Esophagus muscularis mucosa (tissue), 4 donors: ENCODE data around the gene PRKACA. TPM values are rescaled to one million over a fixed set of nuclear protein-coding genes. Genes with fewer than 3 reads are reported as not detected.
A peak's percentile ranks its signal among the peaks of the same experiment; 100 is the strongest.

Source experiments
- DNase-seq: peaks from one replicate; pipeline ENCODE4 v3.0.0-alpha.2; 2017; ENCODE audit errors: extremely low spot score
- H3K27ac ChIP-seq, 4 donors: fragments of 200-600 bp; sonication (generic); replicated peaks in 1 of 4; 1 replicate in 3 of 4; 2 replicates in 1 of 4; pipeline ENCODE4 v1.5.1; 2016 to 2019; ENCODE audit warnings: mild to moderate bottlenecking in 1 of 4
- H3K27me3 ChIP-seq, 4 donors: fragments of 200-600 bp; sonication (generic); one replicate each; pipeline versions ENCODE4 v1.5.1 to v1.6.0; 2016 to 2019
- H3K36me3 ChIP-seq, 4 donors: fragments of 200-600 bp; sonication (generic); one replicate each; pipeline ENCODE4 v1.5.1; 2016 to 2019
- H3K4me1 ChIP-seq, 4 donors: fragments of 200-600 bp; sonication (generic); one replicate each; pipeline ENCODE4 v1.5.1; 2016 to 2019
- H3K4me3 ChIP-seq, 4 donors: fragments of 200-600 bp; sonication (generic); 1 replicate in 2 of 4; 2 replicates in 2 of 4; pipeline ENCODE4 v1.5.1; 2016 to 2019; ENCODE audit warnings: mild to moderate bottlenecking in 4 of 4, moderate library complexity in 1 of 4
- H3K9me3 ChIP-seq, 4 donors: fragments of 200-600 bp; sonication (generic); 1 replicate in 3 of 4; 2 replicates in 1 of 4; pipeline ENCODE4 v1.5.1; 2016 to 2019
- CTCF ChIP-seq, 3 experiments: fragments of 200-600 bp in 2 of 3; fragments of 450-650 bp in 1 of 3; sonication (generic) in 2 of 3; IDR thresholded peaks; one replicate each; pipeline ENCODE4 v1.5.1; 2017 to 2019; ENCODE audit warnings: antibody characterized with exemption in 3 of 3, mild to moderate bottlenecking in 2 of 3, moderate library complexity in 1 of 3
- EP300 ChIP-seq: sonication (generic); formaldehyde crosslinking; IDR thresholded peaks from one replicate; pipeline ENCODE4 v1.6.1; 2017; ENCODE audit warnings: antibody characterized with exemption
- POLR2A ChIP-seq: fragments of 450-650 bp; IDR thresholded peaks from one replicate; pipeline ENCODE4 v1.6.1; 2017; ENCODE audit warnings: antibody characterized with exemption, moderate library complexity, mild to moderate bottlenecking, low read depth
- POLR2AphosphoS5 ChIP-seq, 2 donors: sonication (generic); formaldehyde crosslinking; IDR thresholded peaks; one replicate each; pipeline ENCODE4 v1.6.1; 2017; ENCODE audit warnings: antibody characterized with exemption in 2 of 2
- WGBS: methylation state at CpG from one replicate; pipeline ENCODE4 v1.1.5; 2018; 5-methylcytosine and 5-hydroxymethylcytosine counted together
- intact Hi-C: fragments of 100-400 bp; cut with DNase I; formaldehyde crosslinking; loops from one replicate; pipeline ENCODE4 v1.15.1; 2023
- total RNA-seq, 4 donors: library from RNA; depleted of rRNA; stranded (reverse); fragments of >200 nt; gene quantifications; one replicate each; pipeline versions ENCODE4 v1.1.0 to v1.2.1, GENCODE V29; 2016

The PRKACA gene
- total RNA-seq, 4 donors from 2014 or later, result 76.0 to 125 (median 93.3) TPM

GRCh38 chr19:14061081-14061749 lies 56.3 kb downstream of the PRKACA start:
- 68% methylated on average over 7 of the region's 9 CpGs for WGBS
- no peak for DNase-seq
- no peak for TF ChIP-seq POLR2AphosphoS5 (IDR thresholded peaks at IDR 0.05)
- TF ChIP-seq POLR2A, result no peak
- no peak for TF ChIP-seq EP300
- no peak for TF ChIP-seq CTCF (IDR thresholded peaks at IDR 0.05)
- peaks cover 5 to 28% (median 26%) of the 10 kb centered on the region in 4 donors for H3K4me1 ChIP-seq
- H3K9me3 ChIP-seq, result no peaks in the 10 kb centered on the region
- H3K27me3 ChIP-seq, result peaks cover 0 to 67% (median 23%) of the 10 kb centered on the region in 4 donors
- no peaks in the 10 kb centered on the region for H3K36me3 ChIP-seq
- no peak overlapping the region for H3K4me3 ChIP-seq
- no peak overlapping the region for H3K27ac ChIP-seq
- intact Hi-C loops, result no loop called here

- H3K36me3 ChIP-seq, result no peaks in the 10 kb centered on the region
- peaks cover 0 to 67% (median 23%) of the 10 kb centered on the region in 4 donors for H3K27me3 ChIP-seq
- no peak for DNase-seq
- intact Hi-C loops, result loop anchor here (5.0 kb wide), 1 partner anchor 177 kb away; no protein-coding TSS in a partner anchor
- no peak overlapping the region for H3K4me3 ChIP-seq
- 58% methylated on average over 8 of the region's 8 CpGs for WGBS
- TF ChIP-seq POLR2A (no peak), EP300 (no peak), CTCF (IDR thresholded peaks at IDR 0.05) (no peak), POLR2AphosphoS5 (IDR thresholded peaks at IDR 0.05) (no peak)
- H3K27ac ChIP-seq, result no peak overlapping the region
- H3K4me1 ChIP-seq, result peaks cover 5 to 28% (median 26%) of the 10 kb centered on the region in 4 donors
- H3K9me3 ChIP-seq, result no peaks in the 10 kb centered on the region
Observed at GRCh38 chr19:14059652-14060155, 57.9 kb downstream of the PRKACA start.

GRCh38 chr19:14059093-14059480 lies 58.5 kb downstream of the PRKACA start:
- no peak overlapping the region for H3K4me3 ChIP-seq
- peaks cover 0 to 67% (median 23%) of the 10 kb centered on the region in 4 donors for H3K27me3 ChIP-seq
- TF ChIP-seq POLR2AphosphoS5 (IDR thresholded peaks at IDR 0.05) (no peak), EP300 (no peak), CTCF (IDR thresholded peaks at IDR 0.05) (peak; percentile 25 to 66 (median 41)), POLR2A (no peak)
- no peak for DNase-seq
- intact Hi-C loops, result loop anchor here (5.0 kb wide), 1 partner anchor 177 kb away; no protein-coding TSS in a partner anchor
- H3K9me3 ChIP-seq, result no peaks in the 10 kb centered on the region
- H3K27ac ChIP-seq, result no peak overlapping the region
- WGBS, result 21% methylated on average over 13 of the region's 15 CpGs
- H3K4me1 ChIP-seq, result peaks cover 5 to 28% (median 26%) of the 10 kb centered on the region in 4 donors
- H3K36me3 ChIP-seq, result no peaks in the 10 kb centered on the region

- peak overlapping the region in 1 of 4 donors; percentile 46 for H3K4me3 ChIP-seq
- no peaks in the 10 kb centered on the region for H3K36me3 ChIP-seq
- no peak overlapping the region for H3K27ac ChIP-seq
- TF ChIP-seq CTCF (IDR thresholded peaks at IDR 0.05) (no peak), EP300 (no peak), POLR2AphosphoS5 (IDR thresholded peaks at IDR 0.05) (no peak), POLR2A (no peak)
- peaks cover 0 to 3% (median under 1%) of the 10 kb centered on the region in 4 donors for H3K9me3 ChIP-seq
- peaks cover 0 to 64% (median 23%) of the 10 kb centered on the region in 4 donors for H3K27me3 ChIP-seq
- peaks cover 5 to 28% (median 26%) of the 10 kb centered on the region in 4 donors for H3K4me1 ChIP-seq
- WGBS, result 29% methylated on average over 17 of the region's 17 CpGs
- intact Hi-C loops, result loop anchor here (5.0 kb wide), 1 partner anchor 176 kb away; no protein-coding TSS in a partner anchor
- no peak for DNase-seq
Observed at GRCh38 chr19:14058182-14059092, 59.1 kb downstream of the PRKACA start.
